Peyer's patch (tissue), 4 donors: Measurements from ENCODE around the gene SLC16A8.

ENCODE experiments used
- CTCF ChIP-seq, 6 experiments: fragments of 450-650 bp in 4 of 6; fragments of 200-600 bp in 2 of 6; sonication (generic) in 1 of 6; IDR thresholded peaks; one replicate each; pipeline ENCODE4 v1.5.1; 2017 to 2019; ENCODE audit warnings: antibody characterized with exemption in 6 of 6, mild to moderate bottlenecking in 3 of 6, moderate library complexity in 1 of 6
- POLR2A ChIP-seq, 2 donors: fragments of 450-650 bp; IDR thresholded peaks; one replicate each; pipeline ENCODE4 v1.5.1; 2017; ENCODE audit warnings: antibody characterized with exemption in 2 of 2, mild to moderate bottlenecking in 2 of 2, moderate library complexity in 2 of 2

DNA sequence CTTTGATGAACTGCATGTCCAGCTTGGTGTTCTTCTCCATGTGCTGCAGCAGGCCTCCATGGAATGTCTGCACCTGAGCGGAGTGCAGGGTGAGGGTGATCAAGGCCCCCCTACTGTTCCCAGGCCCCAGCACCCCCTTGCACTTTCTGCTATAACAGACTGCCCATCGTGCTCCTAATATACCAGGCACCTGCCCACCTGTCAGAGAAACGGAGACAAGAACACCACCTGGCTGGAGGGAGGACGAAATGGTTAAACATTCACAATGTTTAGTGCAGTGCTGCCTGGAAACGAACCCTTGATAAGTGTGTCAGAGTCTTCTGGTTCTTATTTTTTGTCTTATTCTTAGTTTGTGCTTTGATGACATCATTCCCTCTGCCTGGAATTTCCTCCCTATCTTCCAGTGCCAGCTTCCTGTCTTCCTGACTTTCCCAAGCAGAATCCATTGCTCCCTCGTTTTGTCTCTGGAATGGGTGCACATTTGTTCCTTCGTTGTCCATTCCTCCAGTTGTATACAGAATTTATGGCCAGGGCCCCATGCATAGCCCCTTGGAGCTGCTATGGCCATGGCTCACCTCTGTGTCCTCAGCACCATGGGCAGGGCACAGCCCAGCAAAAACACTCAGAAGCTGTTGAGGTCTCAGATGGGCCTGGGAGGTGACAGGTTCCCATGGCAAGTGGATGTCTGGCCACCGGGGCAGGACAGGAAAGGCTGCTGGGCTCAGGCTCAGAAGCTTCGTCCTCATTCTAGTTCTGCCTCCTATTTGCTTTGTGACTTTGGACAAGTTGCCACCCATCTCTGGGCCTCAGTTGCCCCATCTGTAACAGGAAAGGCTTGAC lies 14.6 kb upstream of the SLC16A8 start:
- TF ChIP-seq POLR2A (IDR thresholded peaks at IDR 0.05) (no peak), CTCF (IDR thresholded peaks at IDR 0.05) (no peak)
